ENCODE results near the gene BMP4.

Gene BMP4

DNA sequence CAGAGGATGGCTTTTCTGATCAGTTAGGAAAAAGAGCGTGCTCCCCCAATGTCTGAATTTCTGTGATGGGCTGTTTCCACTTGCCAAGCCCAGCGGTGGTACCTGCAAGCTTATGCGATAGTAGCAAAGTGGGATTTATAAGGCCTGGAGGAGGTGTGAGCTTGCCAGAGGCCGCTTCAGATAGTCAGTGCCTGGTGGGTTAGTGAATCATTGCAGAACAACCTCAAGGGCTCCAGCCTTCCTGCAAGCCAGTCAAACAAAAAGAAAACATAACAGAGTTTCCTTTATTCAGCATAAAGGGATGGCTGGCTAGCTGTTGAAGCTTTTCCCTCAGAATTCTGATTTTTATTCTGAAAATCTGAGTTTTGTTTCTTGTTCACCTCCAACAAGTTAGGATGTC is 7.6 kb upstream of the BMP4 start:
- no peak for DNase-seq (ENCODE audit: low read depth in 2 of 2)

DNA sequence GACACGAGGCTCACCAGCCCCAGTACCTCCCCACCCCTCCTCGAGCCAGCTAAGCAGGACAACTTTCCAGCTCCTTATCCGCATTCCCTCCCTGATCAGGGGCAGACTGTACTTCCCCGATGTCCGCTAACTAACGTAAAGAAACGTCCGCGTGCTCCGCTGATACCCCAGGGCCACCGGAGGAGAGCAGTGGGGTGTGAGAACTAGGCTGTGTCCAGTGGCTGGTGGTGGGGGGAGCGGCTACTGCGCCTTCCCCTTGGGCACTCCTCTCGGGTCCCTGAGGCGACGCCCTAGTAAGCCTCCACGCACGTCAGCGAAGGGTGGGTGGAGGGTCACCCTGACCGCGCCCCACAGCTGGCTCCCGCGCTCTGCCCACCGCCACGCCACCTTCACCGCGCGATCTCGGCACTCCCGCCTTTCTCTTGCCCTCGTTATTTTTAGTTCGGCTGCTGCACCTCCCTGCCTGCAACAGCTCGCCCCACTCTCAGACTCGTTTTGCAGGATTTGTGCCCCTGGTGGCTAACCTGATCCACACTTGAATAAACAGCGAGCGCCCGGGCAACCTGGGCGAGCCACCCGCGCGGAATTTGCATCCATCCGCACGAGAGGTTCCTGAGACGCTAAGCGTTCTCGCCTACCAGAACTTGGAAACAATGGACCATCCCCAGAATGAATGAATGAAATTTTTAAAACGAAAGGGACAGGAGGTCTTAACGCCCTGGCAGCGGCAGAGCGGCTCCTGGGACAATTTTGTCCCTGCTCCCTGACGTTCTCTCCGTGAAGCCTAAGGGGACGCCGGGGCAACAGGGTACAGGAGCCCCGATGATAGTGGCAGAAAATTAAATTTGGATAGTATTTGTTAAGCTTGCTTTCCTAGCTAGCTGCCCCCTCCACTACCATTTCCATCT is 6.9 kb upstream of the BMP4 start:
- DNase-seq (ENCODE audit: low read depth in 2 of 2) = no peak

DNA sequence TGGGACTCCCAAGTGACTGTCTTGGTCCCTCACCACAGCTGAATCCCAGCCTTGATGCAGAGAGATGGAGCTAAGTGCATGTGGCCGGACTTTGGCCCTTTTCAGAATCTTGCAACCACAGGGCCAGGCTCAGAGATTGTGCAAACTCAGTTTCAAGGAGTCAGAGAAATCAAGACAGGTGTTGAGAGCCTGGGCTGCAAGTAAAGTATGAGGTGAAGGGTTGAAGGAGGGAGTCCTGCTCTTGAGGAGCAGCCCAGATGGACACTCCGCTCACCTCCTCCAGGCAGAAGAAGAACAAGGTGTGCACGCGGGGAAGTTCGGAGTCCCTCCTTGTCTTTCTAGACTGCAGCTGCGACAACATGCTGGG is 6.3 kb upstream of the BMP4 start:
- no peak for DNase-seq (ENCODE audit: low read depth in 2 of 2)

DNA sequence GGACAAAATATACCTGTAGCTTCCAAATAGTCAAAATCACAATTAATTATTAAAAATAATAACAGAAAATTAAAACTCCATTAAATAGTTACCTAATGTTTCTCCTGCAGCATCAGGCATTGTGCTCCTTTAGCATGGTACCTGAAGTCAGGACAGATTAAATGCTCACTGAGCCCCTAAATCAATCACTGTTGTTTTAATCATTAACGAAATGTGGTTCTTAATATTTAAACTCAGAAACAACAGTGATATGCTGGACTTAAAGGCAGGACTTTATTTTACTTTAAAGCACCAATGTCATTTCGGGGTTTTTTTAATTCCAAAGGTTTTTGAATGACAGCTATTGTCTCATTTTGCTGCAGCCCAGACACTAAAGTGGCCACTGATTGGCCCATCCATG is 2.0 kb upstream of the BMP4 start:
- no peak for DNase-seq (ENCODE audit: low read depth in 2 of 2)

DNA sequence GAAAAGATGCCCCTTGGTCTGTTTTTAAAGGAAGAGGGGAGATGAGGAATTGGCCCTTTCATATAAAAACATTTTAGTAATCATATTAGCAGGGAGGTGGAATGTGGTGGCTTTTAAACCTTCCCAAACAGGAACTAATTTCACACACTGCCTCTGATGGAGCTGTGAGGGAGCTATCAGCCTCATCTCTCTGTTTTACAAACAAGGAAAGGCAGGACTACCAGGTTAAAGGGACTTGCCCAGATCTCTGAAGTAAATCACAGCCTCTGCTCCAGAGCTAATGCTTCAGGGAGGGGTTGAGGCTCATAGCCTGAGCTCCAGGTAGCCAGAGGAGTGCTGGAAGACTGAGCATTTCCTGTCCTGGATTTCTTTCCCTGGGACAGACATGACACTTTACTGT is 1.1 kb upstream of the BMP4 start:
- no peak for DNase-seq (ENCODE audit: low read depth in 2 of 2)

DNA sequence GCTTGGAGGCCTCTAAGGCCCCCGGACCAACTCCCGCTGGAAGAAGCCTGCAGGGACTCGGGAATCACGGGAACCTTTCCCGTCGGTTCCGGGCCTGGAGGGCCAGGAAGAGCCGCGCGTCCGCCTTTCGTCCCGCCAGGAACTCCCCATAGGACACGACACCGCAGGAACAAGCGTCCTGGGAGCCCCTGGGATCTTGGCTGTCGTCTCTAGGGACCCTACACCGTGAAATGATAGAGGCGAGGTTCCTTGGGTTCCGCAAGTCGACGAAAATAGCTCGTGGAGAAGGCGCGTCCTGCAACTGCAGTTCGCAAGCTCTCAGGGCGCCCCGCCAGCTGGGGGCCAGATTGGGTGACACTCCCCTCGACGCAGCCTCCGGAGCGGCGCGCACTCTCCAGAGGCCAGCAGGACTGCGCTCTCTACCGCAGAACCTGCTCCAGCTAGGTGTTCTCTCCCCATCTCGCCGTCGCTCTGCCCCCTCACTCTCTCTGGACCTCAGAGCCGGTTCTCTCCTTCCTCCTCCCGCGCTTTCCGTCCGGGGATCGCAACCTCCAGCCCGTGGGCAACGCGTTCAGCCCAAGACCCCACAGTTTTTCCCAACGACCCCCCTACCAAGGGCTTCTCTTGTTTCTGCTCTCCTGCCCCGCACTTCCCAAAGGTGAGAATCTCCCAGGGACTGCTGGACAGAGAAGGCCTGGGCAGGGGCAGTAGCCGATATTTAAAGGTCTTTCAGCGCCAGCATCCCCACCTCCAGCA is 776 bp downstream of the BMP4 start:
- no peak for DNase-seq (ENCODE audit: low read depth in 2 of 2)

DNA sequence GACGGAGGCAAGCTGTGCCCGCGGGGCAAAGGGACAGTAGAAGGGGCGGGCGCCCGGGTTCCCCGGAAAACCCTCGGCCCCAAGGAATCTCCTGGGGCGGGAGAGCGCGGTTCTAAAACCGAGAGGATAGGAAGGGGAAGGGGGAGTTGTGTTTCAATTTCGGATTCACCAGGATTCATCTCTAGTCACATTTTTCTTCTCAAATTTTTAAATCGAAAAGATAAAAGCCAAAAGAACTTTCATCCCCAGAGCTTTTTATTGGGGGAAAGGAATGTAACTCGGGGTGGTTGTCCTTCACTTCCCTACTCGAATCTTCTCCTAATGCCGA is 1.4 kb downstream of the BMP4 start:
- DNase-seq (ENCODE audit: low read depth in 2 of 2) = no peak

DNA sequence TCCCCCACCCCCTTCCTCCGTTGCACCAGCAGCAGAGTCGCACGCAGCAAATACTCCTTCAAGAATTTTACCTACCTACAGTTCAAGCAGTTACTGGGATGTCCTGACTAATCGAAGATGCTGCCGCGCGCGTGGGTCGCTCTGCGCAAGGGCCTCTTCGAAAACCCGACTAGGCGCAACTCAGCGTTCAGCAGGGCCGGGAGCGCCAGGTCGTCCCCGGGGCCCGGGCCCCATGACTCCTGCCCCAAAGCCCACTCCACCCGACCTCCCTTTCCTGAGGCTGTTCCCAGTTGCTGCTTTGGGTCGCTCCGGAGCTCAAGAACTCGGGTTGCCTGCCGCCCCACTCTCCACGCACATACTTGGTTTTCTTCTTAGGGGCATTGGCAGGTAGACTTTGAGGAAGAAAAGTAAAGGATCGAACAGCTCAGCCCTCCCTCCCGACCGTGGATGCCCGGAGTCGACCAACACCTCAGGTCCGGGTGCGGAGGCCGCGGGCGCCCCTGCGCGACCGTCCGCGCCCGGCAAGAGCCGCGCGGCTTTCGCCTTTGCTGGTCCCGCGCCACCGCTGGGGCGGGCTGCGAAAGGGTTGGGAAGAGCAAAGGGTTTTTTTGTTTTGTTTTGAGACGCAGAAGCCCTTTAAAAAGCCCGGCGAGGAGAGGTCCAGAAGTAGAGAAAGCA is 1.9 kb downstream of the BMP4 start:
- DNase-seq (ENCODE audit: low read depth in 2 of 2) = no peak

DNA sequence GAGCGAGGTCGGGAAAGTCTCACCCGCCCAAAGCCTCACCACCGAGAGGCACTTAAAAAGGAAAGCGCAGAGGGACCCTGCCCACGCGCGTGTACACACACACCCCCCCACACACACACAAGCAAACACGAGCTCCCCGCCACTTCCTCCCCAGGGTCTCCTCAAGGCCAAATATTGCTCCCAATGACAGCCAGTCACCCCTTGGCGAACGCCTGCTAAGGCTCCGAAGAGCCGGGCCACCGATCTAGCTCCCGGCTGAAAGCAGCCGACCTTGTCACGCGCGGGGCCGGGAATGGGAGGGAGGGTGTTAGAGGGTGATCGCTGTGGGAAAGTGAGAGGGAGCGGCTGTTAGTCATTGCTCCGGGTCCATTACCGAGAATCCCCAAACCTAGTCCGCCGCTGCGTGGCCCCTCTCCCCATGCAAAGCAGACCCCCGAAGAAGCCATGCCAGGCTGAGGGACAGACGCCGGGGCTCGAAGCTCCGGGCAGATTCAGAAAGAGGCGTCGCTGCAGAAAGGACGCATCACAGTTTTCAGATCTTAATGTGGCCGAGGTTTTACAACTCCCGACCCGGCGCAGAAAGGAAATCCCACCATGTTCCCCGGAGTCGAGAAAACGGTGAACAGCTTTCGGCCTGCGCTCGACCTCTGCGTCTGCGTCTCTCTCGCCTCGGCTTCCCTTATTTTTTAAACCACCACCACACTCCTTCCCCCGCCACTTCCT is 2.6 kb downstream of the BMP4 start:
- no peak for DNase-seq (ENCODE audit: low read depth in 2 of 2)

DNA sequence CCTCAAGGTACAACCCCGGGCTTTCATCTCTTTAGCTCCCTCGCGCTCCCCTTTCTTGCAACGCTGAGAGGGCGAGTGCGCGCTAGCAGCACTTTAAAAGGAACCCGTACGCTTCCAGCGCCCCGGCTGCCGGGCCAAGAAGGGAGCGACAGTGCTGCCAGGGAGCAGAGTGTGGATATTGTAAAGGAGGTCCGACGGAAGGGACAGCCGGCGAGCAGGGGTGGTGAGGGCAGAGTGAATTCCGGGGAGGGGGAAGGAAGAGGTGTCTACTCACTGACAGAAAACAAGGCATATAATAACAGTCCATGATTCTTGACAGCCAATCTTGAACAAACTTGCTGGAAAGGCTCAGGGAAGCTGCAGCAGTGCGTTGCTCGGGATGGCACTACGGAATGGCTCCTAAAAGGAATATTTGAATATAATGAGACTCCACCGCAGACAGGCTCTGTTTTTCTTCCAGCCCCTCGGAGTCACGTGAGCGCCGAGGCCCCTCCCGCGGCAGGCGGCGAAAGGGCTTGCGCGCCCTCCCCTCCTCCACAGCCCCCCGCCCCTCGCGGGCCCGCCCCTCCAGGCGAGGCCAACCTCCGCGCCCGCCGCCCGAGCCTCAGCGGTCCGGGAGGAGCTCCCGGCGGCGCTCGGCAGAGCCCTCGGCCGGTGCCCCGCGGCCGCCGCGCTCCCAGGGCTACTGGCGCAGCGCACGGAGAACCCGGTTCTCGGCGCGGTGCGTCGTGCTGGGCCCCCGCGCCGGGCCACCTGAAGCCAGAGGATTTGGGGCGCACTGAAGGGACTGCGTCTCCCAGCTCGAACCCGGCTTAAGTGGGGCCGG is 3.4 kb downstream of the BMP4 start:
- no peak for DNase-seq (ENCODE audit: low read depth in 2 of 2)

DNA sequence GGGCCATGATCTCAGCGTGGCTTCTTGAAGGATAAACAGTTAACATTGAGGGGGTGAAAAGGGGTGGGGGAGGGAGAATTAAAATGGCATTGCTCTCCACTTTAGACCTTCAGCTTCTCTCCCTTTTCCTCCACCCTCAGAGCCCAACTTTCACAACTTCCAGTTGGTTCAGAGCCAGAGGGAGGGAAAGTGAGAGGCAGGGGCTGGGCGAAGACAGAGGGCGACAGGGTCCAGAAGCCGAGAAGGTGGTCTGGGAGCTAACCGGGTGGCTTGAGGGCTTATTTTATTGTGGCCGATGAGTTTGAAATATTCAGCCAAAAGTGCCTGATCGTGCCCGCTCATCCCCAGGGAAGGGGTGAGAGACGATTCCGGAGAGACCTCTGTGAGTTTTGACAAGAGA is 4.1 kb downstream of the BMP4 start:
- DNase-seq (ENCODE audit: low read depth in 2 of 2) = no peak

DNA sequence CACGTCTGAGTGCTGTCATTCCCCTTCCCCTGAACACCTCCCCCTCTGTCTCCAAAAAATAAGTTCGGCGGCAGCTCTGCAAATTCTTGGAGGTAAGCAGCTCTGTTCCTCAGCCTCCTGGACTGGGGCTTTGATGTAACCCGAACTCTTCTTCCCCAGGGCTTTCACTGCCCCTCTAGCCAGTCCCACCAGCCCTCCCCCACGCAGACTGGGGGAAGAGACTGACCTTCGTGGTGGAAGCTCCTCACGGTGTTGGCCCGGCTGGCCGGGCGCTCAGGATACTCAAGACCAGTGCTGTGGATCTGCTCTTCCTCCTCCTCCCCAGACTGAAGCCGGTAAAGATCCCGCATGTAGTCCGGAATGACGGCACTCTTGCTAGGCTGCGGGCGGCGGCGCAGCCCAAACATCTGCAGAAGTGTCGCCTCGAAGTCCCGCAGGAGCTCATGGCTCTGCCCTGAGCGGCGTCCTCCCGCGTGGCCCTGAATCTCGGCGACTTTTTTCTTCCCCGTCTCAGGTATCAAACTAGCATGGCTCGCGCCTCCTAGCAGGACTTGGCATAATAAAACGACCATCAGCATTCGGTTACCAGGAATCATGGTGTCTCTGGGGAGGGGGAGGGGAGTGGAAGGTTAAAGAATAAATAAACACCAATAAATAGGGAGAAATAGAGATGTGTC is 4.9 kb downstream of the BMP4 start:
- DNase-seq (ENCODE audit: low read depth in 2 of 2) = no peak

DNA sequence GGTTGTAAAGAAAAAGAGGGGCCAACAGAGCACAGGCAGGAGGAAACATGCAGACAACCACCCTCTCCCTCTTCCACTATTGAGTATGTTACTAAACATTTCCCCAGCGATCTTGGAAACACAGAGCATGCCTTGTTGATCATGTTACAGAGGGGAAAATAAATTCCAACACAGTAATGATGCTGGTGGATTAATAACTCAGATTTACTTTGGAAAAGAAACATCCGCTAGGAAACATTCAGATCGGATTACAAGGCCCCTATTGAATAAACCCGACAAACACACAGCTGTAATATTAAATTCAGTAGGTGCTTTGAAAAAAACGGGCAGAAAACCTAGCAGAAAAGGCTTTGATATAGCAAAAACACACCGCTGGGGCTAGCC is 5.4 kb downstream of the BMP4 start:
- DNase-seq (ENCODE audit: low read depth in 2 of 2) = no peak

DNA sequence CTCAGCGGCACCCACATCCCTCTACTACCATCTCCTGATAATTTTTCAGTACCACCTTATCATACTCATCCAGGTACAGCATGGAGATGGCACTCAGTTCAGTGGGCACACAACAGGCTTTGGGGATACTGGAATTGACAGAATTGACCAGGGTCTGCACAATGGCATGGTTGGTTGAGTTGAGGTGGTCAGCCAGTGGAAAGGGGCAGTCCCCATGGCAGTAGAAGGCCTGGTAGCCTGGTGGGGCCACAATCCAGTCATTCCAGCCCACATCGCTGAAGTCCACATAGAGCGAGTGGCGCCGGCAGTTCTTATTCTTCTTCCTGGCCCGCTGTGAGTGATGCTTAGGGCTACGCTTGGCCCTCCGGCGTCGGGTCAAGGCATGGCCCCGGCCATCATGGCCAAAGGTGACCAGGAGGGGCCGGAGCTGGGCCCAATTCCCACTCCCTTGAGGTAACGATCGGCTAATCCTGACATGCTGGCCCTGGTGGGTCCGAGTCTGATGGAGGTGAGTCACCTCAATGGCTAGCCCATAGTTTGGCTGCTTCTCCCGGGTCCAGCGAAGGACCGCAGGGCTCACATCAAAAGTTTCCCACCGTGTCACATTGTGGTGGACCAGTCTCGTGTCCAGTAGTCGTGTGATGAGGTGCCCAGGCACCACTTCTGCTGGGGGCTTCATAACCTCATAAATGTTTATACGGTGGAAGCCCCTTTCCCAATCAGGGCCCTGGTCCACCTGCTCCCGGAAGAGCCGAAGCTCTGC is 6.4 kb downstream of the BMP4 start:
- DNase-seq (ENCODE audit: low read depth in 2 of 2) = no peak

DNA sequence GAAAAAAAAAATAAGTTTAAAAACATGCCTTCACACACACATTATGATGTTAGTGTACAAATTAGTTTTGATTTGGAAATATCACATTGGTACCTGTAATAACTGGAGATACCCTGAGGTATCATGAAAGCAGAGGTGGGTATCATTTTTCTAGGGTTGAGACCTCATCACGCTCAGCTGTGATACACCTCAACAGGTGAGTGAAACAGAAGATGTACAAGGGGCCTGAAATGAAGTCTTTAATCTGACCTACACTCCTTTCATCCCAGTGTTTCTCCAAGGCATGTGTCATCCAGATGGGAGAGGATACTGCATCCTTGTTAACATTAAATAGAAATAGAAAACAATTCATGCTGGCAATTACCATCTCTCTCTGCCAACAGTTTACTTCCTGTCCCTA is 7.4 kb downstream of the BMP4 start:
- no peak for DNase-seq (ENCODE audit: low read depth in 2 of 2)

DNA sequence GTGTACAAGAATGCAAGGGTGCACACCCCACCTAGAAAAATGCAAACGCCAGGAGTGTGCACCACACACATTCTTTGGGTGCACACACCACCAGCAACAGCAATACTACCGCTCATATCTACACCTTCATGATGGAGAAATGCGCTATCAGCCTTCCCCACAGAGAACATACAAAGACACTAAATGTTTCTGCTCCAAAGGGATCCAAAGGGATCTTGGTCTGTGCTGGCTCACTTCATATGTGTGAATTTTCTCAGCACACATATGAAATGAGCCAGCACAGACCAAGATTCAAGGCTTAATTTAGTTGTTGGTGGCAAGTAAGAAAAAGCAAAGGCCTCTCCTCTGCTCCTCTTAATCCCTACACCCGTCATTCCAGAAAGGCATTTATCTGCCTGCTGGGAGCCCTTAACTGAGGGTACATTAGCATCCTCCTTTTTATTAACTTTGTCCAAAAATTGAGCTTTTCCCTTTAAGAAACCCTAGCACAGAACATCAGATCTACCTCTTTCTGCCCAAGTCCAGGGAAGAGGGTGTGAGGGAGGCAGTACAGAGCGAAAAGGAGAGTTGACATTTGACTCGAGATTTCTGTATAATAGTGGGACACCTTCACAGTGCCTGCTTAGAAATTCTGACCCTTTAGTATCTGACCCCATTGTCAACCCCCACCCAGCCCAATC is 8.3 kb downstream of the BMP4 start:
- no peak for DNase-seq (ENCODE audit: low read depth in 2 of 2)

DNA sequence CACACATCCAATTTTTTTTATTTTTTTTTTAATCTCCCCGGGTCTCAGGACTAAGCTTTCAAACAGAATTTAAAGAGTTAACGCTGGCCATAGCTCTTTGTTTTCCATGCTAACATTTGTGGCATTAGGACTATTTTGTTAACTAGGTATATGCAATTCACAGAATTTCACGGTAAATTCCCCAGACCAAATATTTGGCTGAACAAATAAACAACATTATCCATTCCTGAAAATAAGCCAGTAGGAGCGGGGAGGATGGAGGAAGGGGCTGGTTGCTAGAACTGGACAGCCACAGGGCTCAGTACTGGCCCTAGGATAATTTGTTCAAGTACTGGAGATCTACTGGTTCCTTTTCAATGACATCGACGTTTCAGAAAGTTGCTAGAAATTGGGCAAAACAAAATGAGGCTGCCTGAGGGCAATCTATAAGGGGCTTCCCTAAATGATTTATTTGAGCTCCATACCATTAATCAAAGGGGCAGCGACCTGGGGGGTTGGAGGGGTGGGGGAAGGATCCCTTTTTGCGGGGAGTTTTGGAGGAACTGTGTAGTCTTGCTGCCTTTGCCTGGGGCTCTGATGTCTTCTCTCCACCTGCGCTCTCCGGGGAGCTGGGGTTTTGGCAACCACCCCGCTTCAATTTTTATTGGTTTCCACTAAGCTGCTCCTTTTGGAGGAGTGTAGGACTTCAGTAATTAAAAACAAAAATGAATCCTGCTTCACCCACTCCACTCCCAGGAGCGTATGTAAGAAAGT is 9.0 kb downstream of the BMP4 start:
- no peak for DNase-seq (ENCODE audit: low read depth in 2 of 2)

DNA sequence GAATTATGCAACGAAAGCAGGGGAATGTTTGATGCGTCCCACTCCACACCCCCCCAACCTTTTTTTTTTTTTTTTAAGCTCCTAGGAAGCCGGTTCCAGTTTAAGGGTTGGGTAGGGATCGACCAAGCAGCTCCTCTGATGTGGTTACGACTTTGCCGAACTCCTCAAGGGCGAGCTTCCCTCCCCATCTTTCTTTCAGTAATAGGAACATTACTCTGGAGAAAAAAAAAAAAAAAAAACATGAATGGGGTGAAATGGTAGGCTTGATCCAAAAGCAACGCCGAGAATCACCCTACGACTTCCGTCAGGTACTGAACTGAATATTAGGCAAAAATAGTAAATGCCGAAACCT is 9.6 kb downstream of the BMP4 start:
- no peak for DNase-seq (ENCODE audit: low read depth in 2 of 2)
